ENCODE results near the gene TMCC1.

GRCh38 chr3:129695230-129695629 lies 198.3 kb downstream of the TMCC1 start:
- TF ChIP-seq CTCF (IDR thresholded peaks at IDR 0.05): no peak
- no peak for TF ChIP-seq POLR2A (IDR thresholded peaks at IDR 0.05)
- peak in 1 of 2 donors; percentile 65 for TF ChIP-seq POLR2AphosphoS5 (IDR thresholded peaks at IDR 0.05; ENCODE audit: insufficient read depth in 1 of 2, low read depth in 1 of 2)
